HG03135 (cell line): ENCODE measurements around the gene GSTA2.
"Not testable (repeated sequence)": the region's sequence is repeated elsewhere in the genome, so short reads cannot be mapped to it uniquely, and the experiment has no call there.

Experiments
- ATAC-seq: cut with Tn5 transposase; IDR thresholded peaks from one replicate; pipeline ENCODE4 v1.9.1; 2021; ENCODE audit warnings: mild to moderate bottlenecking, moderate library complexity; ENCODE audit not compliant: unreplicated experiment

Gene GSTA2

DNA sequence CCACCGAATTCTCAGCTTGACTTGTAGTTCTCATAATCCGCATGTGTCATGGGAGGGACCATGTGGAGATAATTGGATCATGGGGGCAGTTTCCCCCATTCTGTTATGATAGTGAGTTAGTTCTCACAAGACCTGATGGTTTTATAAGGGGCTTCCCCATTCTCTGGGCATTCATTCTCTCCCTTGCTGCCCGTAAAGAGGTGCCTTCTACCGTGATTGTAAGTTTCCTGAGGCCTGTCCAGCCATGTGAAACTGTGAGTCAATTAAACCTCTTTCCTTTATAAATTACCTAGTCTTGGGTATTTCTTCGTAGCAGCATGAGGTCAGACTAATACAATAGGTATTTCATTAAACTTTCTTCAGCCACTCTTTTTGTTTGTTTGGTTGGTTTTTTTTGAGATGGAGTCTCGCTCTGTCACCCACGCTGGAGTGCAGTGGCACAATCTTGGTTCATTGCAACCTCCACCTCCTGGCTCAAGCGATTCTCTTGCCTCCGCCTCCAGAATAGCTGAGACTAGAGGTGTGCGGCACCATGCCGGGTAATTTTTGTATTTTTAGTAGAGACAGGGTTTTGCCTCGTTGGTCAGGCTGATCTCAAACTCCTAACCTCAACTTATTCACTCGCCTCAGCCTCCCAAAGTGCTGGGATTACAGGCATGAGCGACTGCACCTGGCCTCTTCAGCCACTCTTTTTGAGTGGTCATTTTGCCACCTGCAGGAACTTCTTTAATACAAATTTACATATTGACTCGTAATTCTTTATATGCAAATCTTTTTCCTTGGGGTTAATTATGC is 36.3 kb downstream of the GSTA2 start:
- no peak for ATAC-seq

DNA sequence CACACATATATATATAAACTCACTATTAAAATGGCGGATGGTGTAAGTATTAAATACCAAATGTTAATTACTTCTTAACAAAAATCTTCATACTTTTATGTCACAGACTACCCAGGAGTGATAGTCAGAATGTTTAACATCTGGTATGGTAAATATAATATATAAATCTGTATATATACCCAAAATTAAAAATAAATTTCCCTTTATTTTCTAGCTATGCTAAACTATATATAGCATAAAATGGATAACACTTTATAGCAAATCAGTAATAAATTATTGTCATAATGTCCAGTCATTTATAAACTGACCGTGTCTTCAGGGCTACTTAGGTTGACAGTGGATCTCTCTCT is 37.1 kb downstream of the GSTA2 start:
- ATAC-seq: no peak

DNA sequence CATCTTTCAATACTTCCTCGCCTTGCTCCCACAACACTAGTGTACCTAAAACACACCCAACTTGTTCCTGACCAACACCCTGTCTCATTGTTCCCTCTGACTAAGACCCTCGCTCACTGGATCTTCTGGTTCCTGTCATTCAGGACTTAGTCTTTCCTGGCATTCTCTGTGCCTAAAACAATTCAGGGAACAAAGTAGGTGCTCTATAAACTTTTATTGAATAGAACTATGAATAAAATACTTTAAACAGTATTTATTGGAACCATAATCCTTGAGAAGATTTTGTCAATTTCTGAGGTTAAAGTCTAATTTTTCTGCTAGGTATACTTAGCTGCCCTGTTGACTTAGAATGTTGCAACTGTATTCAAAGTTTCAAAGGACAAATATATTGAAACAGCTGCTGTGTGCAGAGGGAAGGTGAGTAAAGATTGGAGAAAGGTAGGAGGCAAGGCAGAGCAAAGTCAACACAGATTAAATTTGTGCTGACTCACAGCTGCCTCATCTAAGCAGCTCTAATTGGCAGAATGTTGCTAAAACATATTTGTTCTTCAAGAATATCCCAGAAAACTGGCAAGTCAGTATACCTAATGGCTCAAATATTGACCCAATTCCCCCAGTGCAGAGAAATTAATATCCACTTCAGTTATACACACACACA is 37.6 kb downstream of the GSTA2 start:
- no peak for ATAC-seq

DNA sequence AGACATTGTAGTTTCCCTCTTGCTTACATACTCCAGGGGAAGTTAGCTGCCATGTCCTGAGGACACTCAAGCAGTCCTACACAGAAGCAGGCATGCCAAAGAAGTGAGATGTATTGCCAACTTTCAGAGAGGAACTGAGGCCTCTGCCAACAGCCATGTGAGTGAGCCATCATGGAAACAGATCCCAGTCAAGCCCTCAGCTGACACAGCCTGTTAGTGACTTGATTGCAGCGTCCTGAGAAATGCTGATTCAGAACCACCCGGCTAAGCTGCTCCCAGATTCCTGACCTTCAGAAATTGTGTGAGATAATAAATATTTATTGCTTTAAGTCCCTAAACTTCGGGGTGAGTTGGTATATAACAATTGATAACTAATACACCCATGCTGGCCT is 38.1 kb downstream of the GSTA2 start:
- no peak for ATAC-seq

DNA sequence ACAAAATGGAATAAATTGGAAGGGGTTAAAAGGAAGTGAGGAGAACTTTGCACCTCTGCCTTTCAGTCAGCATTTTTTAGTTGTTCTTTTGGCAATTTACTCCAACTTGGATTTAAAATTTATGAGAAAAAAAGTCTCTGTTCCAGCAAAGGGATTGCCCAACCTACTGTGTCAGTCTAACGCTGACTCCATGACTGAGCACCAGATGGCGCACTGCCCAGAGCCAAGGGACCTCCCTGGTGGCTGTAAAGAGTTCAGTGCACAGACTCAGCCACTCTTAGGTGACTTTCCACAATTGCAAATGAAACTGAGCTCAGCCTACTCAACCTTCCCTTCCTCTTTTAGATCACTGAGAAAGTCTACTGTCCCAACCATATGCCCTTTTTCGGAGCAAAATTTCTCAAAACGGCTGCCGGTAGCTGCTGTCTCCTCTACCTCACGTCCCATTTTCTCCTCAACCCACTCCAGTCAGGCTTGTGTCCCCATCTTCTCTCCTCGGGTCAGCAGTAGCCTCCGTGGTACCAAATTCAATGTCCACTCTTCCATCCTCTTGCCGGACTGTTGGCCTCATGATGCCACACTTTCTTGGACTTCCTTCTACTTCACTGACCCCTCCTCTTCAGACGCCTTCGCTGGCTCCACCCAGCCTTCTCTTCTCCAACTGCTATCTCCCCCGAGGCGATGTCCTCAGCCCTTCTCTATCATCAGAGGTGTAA is 38.7 kb downstream of the GSTA2 start:
- peak; percentile 98 for ATAC-seq

- ATAC-seq: no peak
Measured at GRCh38 chr6:52724042-52724405, 39.3 kb downstream of the GSTA2 start.

GRCh38 chr6:52720321-52720720 is 43.0 kb downstream of the GSTA2 start:
- ATAC-seq: no peak

- ATAC-seq: no peak
Measured at GRCh38 chr6:52718550-52718949, 44.7 kb downstream of the GSTA2 start.

- not testable (repeated sequence) for ATAC-seq
Measured at GRCh38 chr6:52714761-52715160, 48.5 kb downstream of the GSTA2 start.

DNA sequence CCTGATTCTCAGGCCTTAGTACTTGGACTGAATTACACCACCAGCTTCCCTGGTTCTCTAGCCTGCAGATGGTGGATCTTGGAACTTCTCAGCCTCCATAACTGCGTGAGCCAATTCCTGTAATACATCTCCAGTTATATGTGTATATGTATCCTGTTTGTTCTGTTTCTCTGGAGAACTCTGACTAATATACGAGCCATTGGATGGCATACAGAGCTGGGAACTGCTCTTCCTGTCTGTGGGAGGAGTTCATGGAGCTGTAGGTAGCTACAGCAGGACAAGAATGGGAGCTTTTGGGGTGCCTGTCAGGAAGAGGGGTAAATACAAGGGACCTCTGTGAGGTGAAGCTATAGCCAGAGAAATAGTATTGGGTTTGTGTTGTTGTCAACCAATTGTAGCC is 51.1 kb downstream of the GSTA2 start:
- ATAC-seq: no peak

DNA sequence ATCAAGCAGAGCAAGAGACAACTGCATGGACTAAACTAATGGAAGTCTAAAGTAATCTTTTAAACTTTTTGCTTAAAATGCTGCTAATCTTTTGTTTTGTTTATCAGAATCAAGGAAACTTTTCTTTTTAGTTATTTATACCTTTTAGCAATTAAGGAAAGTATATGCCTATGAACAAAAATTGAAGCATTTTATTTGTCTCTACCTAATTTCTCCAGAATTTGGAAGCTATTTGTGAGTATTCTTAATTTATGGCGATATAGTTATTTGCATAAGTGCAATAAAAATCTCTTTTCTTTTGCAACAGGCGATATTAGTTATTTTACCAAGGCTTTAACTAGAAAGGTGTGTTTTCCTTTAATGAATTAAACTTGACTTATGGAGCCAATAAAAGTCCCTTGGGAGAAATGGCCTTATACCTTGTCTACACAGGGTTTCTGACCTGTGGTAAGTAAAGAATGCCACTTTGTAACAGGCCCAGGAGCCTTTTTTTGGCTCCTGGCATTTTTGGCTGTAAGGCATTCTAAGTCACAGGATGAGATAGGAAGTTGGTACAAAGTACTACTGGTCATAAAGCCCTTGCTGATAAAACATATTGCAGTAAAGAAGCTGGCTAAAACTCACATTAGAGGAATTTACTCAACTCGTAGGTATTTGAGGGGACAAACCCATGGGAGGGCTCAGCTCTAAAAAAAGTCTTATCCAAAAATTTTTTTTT is 55.2 kb downstream of the GSTA2 start:
- ATAC-seq: no peak

- ATAC-seq: no peak
Measured at GRCh38 chr6:52706001-52706400, 57.3 kb downstream of the GSTA2 start.

DNA sequence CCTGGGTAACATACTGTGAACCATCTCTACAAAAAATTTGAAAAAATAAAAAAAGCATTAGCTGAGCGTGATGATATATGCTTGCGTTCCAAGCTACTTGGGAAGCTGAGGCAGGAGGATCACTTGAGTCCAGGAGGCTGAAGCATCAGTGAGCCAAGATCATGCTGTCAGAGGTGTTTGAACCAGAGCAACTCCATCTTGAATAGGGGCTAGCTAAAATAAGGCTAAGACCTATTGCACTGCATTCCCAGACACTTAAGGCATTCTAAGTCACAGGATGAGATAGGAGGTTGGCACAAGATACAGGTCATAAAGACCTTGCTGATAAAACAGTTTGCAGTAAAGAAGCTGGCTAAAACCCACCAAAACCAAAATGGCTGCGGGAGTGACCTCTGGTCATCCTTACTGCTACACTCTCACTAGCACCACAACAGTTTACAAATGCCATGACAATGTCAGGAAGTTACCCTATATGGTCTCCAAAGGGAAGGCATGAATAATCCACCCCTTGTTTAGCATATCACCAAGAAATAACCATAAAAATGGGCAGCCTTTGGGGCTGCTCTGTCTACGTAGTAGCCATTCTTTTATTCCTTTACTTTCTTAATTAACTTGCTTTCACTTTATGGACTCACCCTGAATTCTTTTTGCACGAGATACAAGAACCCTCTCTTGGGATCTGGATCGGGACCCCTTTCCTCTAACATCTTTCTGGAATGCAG is 58.3 kb downstream of the GSTA2 start:
- ATAC-seq: not testable (repeated sequence)

GRCh38 chr6:52704060-52704459 is 59.2 kb downstream of the GSTA2 start:
- ATAC-seq: no peak
